GM21515 (cell line): ENCODE data around the gene ANO1.
"Not testable (repeated sequence)": the region's sequence is repeated elsewhere in the genome, so short reads cannot be mapped to it uniquely, and the experiment has no call there.

ENCODE experiments used
- ATAC-seq: cut with Tn5 transposase; IDR thresholded peaks from one replicate; pipeline ENCODE4 v1.9.1; 2021; ENCODE audit not compliant: unreplicated experiment

ANO1 gene

DNA sequence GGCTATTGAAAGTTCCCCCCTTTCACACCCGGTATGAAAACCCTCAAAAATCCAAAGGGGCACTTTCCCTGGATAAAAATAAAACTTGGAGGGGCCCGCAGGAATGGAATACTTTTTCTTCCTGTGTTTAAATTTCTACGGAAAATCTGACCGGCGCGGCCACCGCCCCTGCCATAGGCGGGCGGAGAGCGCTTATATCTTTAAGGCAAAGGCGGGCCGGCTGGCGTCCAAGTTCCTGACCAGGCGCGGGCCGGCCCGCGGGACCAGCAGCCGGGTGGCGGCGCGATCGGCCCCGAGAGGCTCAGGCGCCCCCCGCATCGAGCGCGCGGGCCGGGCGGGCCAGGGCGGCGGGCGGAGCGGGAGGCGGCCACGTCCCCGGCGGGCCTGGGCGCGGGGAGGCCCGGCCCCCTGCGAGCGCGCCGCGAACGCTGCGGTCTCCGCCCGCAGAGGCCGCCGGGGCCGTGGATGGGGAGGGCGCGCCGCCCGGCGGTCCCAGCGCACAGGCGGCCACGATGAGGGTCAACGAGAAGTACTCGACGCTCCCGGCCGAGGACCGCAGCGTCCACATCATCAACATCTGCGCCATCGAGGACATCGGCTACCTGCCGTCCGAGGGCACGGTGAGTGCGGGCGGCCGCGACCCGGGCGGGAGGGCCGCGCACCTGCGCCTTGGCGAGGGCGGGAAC lies at the start of gene ANO1:
Gene ANO1 (plus strand): TSS at position 223 of the 686 bp plus-strand sequence. CDS start 290 bp downstream, at position 513.
- no peak for ATAC-seq

- ATAC-seq, result no peak
Measured at GRCh38 chr11:70029115-70029860, 48.8 kb upstream of the ANO1 start.

- no peak for ATAC-seq
Measured at GRCh38 chr11:70029861-70030380, 48.2 kb upstream of the ANO1 start.

DNA sequence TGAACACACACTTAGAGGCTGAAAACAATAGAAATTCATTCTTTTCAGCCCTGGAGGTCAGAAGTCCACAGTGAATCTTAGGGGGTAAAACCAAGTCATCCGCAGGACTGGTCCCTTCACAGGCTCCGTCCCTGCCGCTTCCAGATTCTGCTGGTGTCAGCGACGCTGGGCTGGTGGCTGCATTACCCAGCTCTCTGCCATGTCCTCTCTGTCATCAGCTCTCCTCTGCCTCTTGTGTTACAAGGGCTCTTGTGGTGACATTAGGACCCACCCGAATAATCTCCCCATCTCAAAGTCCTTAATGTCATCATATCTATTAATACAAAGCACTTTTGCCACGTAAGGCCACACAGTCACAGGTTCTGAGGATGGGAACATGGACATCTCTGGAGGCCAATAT lies 47.7 kb upstream of the ANO1 start:
- ATAC-seq, result no peak

DNA sequence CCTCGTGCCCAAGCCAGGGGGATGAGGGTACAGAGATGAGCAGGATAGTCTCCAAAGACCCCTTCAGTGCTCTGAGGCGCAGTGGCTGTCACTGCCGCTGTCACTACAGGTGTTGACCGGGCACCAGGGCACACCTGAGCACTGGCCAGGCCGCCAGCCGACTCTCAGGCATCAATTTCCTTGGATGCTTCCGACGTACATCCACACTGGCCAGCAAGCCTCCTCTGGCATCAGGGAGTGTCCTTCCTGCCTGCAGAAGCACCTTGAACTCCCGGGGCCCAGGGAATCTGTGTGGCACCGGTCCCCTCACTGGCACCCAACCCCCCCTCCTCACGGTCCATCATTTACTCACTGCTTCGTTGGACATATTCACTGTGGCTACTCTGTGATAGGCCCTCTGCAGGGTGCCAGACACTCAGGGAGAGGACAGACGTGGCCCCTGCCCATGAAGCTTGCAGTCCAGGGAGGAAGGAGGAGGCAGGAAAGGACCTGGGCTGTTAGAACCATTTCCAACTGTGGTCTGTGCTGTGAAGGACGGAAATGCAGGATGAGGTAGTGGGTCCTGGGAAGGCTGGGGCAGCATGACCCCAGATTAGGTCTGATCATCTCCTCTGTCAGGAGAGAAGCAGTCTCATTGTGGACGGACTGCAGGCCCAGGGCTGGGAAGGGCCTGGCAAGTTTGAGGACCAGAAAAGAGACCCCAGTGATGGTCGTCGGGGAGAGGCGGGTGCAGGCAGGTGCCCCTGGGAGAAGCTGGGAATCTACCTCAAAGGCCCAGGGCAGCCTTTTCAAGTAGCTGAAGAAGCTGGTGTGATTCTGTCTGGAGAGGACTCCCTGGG lies 46.3 kb upstream of the ANO1 start:
- no peak for ATAC-seq

DNA sequence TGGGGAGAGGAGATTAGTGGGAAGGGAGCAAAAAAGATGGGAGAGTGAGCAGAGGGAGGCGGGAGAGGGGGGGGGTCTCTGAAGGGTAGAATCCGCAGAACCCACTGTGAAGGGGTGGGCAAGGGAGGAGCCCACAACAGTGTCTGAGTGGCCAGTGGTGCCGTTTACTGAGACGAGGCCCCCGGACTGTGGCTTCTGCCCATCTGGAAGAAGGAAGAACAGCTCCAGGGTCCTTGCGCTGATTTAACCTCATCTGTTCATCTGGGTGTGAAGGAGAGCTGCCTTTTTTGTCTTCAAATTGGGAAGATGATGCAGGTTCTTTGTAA lies 45.7 kb upstream of the ANO1 start:
- ATAC-seq, result no peak

DNA sequence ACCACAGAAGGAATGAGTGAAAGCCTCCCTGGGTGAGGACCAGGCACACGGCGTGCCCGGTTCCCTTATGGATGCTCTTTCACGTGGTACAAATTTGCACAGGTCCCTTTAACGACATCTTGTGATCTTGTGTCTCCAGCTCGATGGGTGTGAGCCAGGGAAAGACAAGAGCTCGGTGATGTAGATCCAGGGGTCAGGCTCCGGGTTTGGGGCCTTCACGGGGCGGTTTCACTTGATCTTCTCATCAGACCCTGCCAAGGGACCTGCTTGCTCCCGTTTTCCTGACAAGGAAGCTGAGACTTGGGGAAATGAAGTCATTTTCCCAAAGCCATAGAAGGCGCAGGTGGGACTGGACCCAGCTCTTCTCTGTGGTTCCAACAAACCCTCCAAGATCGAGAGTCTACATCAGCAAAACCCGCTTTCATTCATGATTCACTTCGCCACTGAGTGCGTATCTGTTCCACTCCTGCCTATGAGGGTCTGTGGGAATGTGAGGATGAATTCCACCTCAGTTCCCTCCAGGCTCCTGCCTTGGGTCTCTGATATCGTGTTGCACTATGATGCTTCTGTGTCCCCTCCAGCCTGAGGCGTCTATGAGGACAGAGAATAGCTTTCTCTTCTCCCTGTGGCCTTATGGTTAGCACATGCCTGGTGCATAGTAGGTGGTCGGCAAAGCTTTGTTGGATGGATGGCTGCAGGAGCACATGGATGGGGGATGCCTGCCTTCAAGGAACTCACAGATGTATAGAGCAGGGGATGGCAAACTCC lies 45.0 kb upstream of the ANO1 start:
- no peak for ATAC-seq

GRCh38 chr11:70033711-70034070 lies 44.4 kb upstream of the ANO1 start:
- no peak for ATAC-seq

- ATAC-seq, result no peak
Measured at GRCh38 chr11:70034740-70035365, 43.3 kb upstream of the ANO1 start.

- not testable (repeated sequence) for ATAC-seq
Measured at GRCh38 chr11:70035665-70036064, 42.5 kb upstream of the ANO1 start.

- ATAC-seq, result no peak
Measured at GRCh38 chr11:70036971-70037882, 40.9 kb upstream of the ANO1 start.

- ATAC-seq, result no peak
Measured at GRCh38 chr11:70038034-70038834, 39.9 kb upstream of the ANO1 start.

GRCh38 chr11:70040452-70040851 lies 37.7 kb upstream of the ANO1 start:
- no peak for ATAC-seq

DNA sequence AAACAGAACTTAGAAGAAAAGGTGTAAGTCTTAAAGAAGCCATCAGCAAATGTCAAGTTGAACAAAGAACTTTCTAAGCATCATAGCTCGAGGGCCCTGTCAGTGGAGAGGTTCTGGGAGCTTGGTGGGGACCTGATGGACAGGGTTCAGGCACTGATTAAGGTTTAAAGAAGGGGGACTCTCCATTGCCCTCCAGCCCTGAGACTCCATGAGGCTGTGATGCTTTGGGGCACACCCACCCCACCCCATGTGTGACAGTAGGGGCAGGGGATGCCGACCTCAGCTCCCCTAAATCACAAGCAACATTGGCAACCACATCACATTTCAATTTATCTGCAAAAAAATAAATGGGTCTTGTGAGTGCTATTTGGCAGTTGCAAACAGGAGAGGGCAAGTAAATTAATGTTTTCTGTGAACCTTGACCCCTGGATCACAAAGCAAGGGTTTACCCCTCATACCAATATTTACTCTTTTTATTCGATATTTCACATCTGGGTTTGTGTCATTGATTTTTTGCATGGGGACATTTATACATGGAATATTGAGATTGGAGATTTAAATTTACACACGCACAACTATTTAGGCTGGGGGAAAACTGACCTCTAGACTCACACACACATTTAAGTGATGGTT lies 37.1 kb upstream of the ANO1 start:
- no peak for ATAC-seq

DNA sequence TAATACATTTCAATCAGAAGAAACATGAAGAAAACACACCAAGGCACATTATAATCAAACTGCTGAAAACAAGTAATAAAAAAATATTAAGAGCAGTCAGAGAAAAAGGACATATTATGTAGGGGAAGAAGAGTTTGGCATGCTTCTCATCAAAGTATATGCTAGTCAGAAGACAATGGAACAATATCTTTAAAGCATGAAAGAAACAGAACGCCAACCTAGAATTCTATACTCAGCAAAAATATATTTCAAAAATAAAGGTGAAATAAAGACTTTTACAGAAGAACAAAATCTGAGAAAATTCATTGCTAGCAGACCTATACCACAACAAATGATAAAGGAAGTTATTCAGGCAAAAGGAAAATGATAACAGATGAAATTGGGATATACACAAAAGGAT lies 34.6 kb upstream of the ANO1 start:
- ATAC-seq, result no peak

- no peak for ATAC-seq
Measured at GRCh38 chr11:70046089-70046488, 32.0 kb upstream of the ANO1 start.

GRCh38 chr11:70048279-70049024 lies 29.7 kb upstream of the ANO1 start:
- ATAC-seq, result no peak
